HG03439 (cell line): ENCODE results near the gene ARID1B.

Source experiments
- ATAC-seq: cut with Tn5 transposase; IDR thresholded peaks from one replicate; pipeline ENCODE4 v1.9.1; 2021; ENCODE audit warnings: mild to moderate bottlenecking, moderate library complexity; ENCODE audit not compliant: unreplicated experiment

Gene ARID1B

GRCh38 chr6:157013649-157014304, 236.6 kb downstream of the ARID1B start:
- ATAC-seq: no peak

- no peak for ATAC-seq
Measured at GRCh38 chr6:157014871-157015270, 237.7 kb downstream of the ARID1B start.

- no peak for ATAC-seq
Measured at GRCh38 chr6:157017022-157017421, 239.8 kb downstream of the ARID1B start.

- no peak for ATAC-seq
Measured at GRCh38 chr6:157017861-157018260, 240.7 kb downstream of the ARID1B start.

- no peak for ATAC-seq
Measured at GRCh38 chr6:157019115-157019641, 242.0 kb downstream of the ARID1B start.

GRCh38 chr6:157019733-157020132, 242.6 kb downstream of the ARID1B start:
- no peak for ATAC-seq

- no peak for ATAC-seq
Measured at GRCh38 chr6:157020398-157020797, 243.2 kb downstream of the ARID1B start.

- peak; percentile 39 for ATAC-seq
Measured at GRCh38 chr6:157020881-157021343, 243.7 kb downstream of the ARID1B start.

- ATAC-seq: peak; percentile 82
Measured at GRCh38 chr6:157021344-157021992, 244.3 kb downstream of the ARID1B start.

- peak; percentile 52 for ATAC-seq
Measured at GRCh38 chr6:157021993-157022740, 245.0 kb downstream of the ARID1B start.

GRCh38 chr6:157023958-157024357, 246.8 kb downstream of the ARID1B start:
- ATAC-seq: no peak

- no peak for ATAC-seq
Measured at GRCh38 chr6:157024745-157025144, 247.6 kb downstream of the ARID1B start.

GRCh38 chr6:157025437-157025836, 248.3 kb downstream of the ARID1B start:
- no peak for ATAC-seq

- no peak for ATAC-seq
Measured at GRCh38 chr6:157029980-157030690, 253.0 kb downstream of the ARID1B start.

- no peak for ATAC-seq
Measured at GRCh38 chr6:157030755-157031154, 253.6 kb downstream of the ARID1B start.

- no peak for ATAC-seq
Measured at GRCh38 chr6:157032923-157033322, 255.7 kb downstream of the ARID1B start.

GRCh38 chr6:157033428-157034140, 256.4 kb downstream of the ARID1B start:
- ATAC-seq: no peak

GRCh38 chr6:157034436-157035230, 257.5 kb downstream of the ARID1B start:
- ATAC-seq: peak; percentile 55

- ATAC-seq: no peak
Measured at GRCh38 chr6:157035546-157035945, 258.4 kb downstream of the ARID1B start.
